GM19395 (cell line): ENCODE data around the gene HIVEP2.

Experiments used
- ATAC-seq: cut with Tn5 transposase; IDR thresholded peaks from one replicate; pipeline ENCODE4 v1.9.1; 2021; ENCODE audit warnings: mild to moderate bottlenecking, moderate library complexity; ENCODE audit not compliant: unreplicated experiment

Gene HIVEP2

DNA sequence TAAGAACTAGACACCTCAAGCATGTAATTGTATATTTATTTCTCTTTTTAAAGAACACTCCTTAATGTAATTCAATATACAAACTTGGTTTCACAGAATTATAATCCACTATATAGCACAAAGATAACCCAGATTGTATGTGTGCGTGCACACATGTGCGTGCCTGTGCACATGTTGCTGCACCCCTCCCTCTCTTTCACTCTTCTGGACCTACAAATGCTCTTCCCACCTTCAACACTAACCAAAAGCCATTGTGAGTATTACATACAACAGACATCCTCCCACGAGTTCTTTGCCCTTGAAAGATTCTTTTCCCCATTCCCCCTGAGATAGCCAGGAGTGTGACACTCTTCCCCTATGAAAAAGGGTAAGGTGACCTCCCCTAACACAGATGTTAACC is 193.5 kb downstream of the HIVEP2 start:
- ATAC-seq, result no peak

DNA sequence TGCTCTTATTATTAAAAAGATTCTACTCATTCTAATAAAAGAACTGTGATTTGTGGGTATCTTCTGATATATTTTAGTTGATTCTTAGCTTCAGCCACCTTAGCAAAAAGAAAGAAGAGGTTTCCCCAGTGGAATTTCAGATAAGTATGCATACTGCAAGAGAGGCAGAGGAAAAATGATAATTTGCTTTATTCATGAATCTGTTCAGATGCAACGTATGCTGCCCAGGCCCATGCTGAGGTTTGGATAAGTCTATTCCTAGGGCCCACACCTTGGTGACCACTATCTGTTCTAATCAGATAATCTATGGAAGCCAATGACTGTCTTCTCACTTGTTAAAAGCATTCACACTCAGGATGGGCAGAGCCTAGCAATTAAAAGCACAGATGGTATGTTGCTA is 194.0 kb downstream of the HIVEP2 start:
- no peak for ATAC-seq

DNA sequence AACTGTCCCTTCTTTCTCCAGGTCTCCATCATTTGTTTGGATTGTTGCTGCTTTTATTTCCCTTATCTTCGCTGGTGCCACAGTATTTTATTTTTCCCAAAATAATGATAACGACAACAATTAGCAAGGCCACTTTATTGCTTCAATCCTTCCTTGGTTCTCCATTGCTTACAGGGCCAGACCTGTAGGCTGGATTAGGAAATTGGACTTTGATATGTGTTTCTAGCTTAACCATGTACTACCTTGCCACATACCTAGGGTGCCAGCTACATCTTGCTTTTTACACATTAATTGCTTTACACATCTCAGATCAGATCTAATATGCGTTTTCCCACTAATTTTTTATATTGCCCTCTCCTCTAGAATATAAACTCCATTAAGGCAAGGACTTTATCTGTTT is 195.4 kb downstream of the HIVEP2 start:
- ATAC-seq, result no peak

DNA sequence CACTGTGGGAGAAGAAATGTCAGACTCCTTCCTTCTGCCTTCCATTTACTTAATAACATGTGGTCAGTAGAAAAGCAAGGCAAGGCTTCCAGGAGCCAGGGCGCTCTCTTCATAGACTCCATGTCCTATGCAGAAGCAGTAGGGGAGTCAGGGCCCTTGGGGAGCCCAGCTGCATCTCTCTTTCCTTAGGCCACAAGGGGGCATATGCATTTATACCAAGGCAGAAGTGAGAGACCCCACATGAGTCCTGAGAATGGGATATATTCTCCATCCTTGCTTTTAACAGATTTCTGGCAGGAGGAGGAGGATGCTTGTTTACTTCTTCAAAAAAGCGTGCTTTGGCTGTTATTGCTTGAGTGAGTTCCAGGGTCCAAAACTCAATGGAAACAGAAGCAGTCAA is 198.5 kb downstream of the HIVEP2 start:
- peak; percentile 75 for ATAC-seq

DNA sequence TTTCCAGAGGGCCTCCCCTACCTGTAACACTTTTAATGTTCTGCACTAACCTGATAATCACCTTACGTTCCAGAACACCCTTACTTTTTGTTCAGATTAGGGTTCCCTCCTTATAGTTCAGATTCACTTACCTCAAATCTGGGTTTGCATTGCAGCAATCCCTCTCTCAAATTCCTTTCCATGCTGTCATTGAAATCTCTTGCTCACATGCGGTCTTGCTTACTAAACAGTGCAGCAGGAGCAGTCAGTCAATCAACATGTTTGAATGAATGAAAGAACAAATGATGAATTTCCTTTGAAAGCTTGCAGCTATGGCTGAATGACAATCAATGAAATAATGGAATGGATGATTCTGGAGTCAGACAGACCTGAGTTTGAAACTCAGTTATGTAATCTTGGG is 200.1 kb downstream of the HIVEP2 start:
- ATAC-seq, result no peak

DNA sequence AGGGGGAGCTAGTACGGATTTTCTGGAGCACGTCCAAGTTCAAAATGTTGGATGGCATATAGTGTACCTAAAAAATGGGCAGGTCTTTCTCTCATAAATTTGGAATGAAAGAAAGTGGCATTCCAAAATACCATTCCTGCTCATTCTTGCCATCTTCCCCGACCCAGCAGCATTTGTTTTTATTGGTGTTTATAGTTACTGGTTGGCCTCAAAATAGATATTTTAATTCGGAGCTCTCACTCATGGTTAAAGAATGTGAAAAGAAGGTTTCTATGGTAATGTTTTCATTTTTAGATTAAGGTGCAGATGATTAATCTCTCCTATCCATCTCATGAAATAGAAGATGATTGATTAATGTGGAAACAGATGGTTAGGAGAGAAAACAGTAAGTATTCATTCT is 204.5 kb downstream of the HIVEP2 start:
- no peak for ATAC-seq

DNA sequence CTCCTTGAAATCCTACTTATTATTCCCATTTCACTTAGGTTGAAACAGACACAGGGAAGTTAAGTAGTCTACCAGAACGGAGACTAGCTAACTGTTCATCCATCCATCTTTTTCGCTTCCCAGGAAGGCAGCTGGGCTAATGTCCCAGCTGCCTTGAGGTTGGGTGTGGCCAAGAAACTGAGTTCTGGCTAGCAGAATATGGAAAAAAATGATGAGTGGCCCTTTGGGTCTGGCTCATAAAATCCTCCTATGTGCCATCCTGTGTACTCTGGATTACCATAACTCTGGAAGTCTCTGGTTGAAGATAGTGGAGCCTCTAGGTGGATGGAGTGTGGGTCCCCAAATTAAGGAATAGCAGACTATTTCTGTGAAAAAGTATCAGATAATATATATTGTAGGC is 206.2 kb downstream of the HIVEP2 start:
- ATAC-seq, result no peak

DNA sequence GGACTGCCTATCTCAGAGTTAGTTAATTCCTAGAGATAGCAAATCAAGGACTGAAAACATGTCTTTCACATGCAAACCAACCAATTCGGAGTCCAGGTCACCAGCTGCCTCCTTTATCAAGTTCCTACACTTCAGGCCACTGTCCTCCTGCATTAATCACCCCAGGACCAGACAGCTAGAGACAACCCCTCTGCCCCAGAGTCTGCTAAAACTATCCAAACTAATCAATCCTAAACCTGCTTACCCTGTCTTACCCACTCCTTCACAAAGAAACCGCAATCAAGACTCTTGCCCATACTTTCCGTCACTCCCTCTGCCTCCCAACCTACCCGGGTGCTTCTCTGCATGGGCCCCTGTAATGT is 207.0 kb downstream of the HIVEP2 start:
- no peak for ATAC-seq

DNA sequence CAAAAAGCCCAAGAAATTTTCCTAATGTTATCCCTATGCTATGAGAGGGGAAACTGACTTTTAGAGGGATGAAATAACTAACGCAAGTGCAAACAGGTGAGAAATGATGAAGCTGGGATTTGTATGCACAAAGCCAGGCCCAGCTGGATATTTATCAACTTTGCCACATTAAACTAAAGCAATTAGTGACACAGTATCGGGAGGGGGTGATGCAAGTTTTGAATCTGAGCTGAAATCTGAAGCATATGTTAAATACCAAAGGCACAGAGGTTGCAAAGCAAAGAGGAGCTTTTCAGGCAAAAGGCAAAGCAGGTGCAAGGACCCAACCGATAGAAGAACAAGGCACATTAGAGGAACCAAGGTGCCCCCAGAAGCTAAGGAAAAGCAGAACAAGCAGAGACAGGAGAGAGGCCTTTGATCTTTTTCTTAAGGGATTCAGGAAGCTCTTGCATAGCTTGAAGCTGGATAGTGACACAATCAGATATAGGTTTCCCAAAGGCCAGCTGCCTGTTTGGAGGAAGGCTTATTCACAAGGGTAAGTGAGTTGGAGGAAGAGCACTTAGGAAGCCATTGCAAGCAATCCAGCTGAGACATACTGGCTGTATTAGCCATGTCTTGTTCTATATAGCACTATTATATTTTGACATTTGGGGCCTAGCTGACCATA is 207.5 kb downstream of the HIVEP2 start:
- ATAC-seq, result no peak

DNA sequence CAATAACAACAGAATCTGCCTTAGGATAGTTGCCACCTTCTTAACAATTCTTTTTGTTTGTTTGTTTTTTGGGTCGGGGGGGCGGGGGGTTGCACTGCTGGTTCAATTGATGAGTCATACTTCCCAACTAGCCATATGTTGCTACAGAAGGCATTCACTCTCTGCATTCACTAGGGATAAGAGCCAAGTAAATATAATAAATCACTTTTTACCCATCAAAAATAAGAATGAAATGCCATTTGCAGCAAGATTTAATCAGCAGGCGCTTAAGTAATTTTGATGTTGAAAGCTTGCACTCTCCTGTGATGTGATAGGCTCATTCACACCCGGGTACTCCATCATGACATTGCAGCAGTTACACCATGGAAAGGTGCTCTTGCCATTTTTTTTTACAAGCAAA is 209.8 kb downstream of the HIVEP2 start:
- no peak for ATAC-seq

DNA sequence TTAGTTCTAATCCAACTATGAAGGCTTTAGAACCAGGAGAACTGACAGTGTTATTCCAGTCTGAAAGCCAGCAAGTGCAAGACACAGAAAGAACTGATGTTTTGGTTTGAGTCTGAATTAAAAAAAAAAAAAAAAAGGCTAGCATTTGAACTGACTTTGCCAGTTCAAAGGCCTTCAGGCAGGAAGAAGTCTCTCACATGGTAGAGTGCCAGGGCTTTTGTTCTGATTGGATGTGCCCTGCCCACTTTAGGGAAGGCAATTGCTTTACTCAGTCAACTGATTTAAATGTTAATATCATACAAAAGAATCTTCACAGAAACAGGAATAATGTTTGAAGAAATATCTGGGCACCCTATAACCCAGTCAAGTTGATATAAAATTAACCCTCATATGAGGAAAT is 212.2 kb downstream of the HIVEP2 start:
- ATAC-seq, result no peak

DNA sequence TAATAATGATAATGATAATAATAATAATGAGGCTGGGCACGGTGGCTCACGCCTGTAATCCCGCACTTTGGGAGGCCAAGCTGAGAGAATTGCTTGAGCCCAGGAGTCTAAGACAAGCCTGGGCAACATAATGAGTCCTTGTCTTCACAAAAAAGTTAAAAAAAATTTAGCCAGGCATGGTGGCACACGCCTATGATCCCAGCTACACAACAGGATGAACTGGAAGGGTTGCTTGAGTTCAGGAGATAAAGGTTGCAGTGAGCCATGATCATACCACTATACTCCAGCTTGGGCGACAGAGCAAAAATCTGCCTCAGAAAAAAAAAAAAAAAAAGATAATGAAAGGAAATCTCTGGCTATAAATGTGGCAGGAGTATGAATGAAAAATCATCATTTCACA is 213.4 kb downstream of the HIVEP2 start:
- ATAC-seq, result no peak

DNA sequence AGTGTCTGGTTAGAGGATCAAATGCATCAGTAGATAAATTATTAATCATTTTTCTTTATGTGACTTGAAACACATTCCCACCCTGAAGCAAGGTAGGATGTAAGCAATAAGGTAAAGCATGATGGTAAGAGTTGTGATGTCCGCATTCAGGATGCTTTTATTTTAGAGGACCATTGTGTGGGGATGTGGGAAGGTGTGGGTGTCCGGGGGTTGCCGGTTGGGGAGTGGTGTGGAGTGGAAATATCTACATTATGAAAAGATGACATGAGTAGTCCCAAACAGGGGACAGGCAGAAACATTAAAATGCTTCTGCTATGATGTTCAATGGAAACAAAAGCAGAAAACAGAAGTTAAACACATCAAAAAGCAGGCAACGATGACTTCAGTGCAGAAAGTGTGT is 215.4 kb downstream of the HIVEP2 start:
- no peak for ATAC-seq

DNA sequence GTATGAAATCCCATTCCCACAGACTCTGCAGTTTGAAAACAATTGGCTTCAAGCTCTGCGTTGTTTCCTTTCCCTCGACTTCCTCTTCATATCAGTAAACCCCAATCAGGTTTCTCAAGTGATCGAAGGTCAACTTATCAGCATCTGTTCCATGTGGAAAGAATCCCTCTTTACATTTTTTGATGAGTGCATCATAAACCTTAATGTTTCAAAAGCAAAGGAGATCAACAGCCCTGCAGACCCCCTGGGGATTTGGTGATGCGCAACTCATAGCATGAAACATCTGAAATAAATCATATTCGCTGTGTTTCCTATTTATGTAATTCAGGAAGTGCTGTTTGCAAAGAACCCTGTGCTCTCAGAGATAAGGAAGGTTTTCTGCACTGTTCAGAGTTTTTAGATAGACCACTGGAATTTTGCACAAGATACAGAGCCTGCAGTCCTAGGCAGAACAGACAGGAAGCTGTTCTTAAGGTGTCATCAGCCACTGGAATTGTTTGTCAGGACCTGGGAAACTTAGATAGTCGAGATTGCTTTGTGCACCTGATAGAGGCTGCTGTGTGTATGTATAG is 216.0 kb downstream of the HIVEP2 start:
- ATAC-seq, result no peak

DNA sequence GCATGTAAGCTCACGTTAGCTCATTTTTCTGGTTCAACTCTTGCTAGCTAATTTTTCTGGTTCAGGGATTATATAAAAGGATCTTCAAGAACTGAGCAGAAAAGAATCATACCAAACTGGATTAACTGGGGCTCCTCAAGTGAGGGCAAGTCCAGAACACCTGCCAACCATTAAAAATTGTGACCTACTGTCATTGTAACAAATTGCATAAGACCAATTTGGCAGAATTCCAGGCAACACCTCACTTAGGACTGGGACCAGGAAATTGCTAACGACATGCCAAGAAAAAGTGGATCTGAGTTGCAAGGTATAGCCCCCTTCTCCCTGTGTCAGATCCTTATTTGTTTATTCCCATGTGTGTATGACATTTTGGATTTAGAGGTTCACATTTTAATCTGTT is 216.6 kb downstream of the HIVEP2 start:
- no peak for ATAC-seq

DNA sequence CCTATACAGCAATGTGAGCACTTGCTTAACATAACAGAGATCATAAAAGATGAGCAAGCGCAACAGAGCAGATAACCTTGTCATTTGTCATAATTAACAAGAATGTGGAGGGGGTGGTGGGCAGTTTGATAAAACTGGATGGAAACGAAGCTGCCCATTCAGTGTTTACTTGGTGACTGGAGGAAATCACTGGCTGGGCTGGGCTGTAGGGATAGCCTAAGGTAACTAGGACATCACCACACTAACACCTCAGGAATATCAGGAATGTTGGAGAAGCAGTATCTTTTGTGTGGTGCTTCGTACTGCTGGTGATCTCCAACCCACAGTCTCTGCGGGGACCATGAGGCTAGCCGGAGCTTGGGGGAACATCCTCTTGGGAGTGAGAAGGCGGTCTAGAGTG is 218.4 kb downstream of the HIVEP2 start:
- ATAC-seq, result no peak

DNA sequence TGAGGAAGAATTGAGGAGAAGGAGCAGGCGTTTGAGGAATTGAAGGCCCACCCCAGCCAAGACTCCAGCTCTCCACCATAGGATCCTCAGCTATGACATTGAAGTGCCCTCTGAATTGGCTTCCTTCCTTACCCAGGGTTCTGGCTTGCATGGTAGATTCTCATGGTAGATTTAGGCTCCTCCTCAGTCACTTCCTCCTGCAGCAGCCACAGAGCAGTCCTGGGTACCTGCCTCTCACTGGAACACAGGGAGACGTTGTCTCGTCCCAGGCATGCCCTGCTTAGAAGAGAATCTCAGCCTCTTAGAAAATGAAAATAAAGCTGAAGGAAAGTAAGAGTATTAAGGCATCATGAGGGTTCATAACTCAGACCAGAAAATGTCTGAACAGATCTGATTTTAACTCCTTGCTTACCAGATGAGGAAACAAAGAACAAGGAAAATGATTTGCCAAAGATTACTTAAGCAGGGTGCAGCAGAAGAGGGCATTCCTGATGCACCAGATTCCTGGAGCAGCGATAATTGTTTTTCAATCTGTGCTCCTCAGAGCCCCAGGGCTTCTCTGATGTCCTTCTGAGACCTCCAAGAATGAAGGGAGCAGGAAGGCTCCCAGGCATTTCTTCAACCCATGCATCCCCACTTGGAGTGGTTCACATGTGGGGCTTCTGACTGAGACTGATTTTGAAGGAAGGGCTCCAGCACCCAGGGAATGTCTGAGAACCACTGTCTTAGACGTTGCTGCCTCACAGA is 219.8 kb downstream of the HIVEP2 start:
- no peak for ATAC-seq

DNA sequence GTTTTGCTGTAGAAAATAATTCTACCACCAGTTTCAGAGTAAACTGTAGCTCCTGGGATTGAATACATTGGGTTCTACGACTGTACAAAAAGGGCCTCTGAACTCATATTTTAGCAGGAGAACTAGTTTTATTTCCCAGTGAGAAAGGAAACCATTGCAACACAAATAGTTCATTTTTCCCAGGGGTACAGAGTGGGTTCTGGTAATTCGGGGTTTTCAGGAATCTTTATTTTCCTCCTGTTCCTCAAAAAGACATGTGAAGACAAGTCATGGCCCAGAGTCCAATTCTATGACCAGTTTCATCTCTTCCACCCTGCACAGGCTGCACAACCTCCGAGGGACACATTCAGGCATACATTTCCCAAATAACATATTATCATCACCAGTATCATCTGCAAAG is 222.1 kb downstream of the HIVEP2 start:
- no peak for ATAC-seq

DNA sequence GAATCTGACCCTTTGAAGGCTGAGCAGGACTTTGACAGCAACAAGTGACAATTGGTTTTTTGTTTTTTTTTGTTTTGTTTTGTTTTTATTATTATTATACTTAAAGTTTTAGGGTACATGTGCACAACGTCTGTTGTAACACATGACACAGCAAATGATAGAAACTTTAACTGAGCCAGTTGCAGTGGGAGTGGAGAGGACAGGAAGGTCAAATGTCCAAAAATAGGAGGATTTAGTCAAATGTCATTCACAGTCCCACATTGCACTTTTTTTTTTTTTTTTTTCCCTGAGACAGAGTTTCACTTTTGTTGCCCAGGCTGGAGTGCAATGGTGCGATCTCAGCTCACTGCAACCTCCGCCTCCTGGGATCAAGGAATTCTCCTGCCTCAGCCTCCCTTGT is 223.0 kb downstream of the HIVEP2 start:
- ATAC-seq, result no peak

DNA sequence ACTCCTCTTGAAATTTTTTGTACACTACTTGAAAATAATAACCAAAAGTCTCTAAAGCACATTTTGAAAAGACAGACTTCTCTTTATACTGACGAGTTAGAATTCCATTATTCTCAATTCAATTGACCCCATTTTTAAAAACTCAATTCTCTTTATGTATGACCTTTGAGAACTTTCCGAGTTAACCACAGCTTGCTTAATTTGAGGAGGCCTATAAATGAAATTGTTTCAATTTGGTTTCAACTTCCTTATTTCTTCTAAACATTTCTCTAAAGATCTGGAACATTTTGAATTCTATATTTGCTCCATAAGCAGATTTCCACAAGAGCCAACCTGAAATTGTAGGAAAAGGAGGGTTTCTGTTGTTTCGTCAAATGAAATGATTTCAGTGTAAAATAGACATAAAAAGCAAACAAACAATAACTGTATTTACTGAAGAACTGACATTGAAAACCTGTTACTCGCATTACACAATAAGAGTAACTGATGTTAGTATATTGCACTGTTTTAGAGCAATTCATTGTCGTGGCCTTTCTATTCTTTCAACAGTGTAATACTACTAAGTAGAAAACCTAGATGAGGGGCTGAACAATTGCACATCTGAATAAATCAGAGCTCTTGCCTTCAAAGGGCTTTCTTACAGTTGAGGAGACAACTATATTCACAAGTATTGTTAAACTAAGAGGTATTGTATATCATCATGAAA is 223.6 kb downstream of the HIVEP2 start:
- no peak for ATAC-seq

DNA sequence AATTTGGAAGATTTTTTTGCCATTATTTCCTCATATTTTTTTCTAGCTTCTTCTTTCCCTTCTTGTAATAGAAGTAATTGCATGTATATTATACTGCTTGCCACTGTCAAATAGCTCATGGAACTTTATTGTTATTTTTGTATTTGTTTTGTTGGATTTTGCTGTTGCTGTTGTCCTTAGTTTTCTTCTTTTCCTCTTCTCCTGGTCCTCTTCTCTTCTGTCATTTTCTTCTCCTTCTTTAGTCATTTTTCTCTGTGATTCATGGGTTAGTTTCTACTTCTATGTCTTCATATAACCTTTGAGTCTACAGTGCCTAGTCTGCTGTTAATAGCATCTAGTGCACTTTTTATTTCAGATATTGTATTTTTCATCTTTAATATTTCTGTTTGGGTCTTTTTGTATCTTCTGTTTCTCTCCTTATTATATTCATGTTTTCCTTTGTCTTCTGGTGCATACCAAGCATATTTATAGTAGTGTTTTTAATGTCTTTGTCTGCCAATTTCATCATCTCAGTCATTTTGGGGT is 226.2 kb downstream of the HIVEP2 start:
- ATAC-seq, result no peak

DNA sequence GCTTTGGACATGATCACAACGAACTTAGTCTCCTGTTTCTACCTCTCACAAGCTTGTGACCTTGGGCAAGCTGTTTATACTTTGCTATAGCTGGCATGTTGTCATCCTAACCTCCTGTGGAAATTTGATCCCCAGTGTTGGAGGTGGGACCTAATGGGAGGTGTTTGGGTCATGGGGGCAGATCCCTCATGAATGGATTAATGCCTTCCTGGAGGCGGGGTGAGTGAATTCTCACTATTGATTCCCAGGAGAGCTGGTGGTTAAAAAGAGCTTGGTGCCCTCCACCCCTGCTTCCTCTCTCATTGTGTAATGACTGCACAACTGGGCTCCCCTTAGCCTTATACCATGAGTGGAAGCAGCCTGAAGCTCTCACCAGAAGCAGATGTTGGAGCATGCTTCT is 228.9 kb downstream of the HIVEP2 start:
- no peak for ATAC-seq
